ENCODE data around the gene TRIM71.
"Not testable (repeated sequence)": the region's sequence is repeated elsewhere in the genome, so short reads cannot be mapped to it uniquely, and the experiment has no call there.

TRIM71 gene

GRCh38 chr3:32817558-32818228 lies at the start of gene TRIM71:
Gene TRIM71 (plus strand): TSS chr3:32817997. CDS start chr3:32818081, 84 bp downstream.
- TF ChIP-seq CTCF (IDR thresholded peaks at IDR 0.05; ENCODE audit: low read depth, low read length, missing control alignments): no peak
- DNase-seq (ENCODE audit: low read depth): no peak
- peak within 1 kb of the TSS; percentile 24 for H3K4me3 ChIP-seq (ENCODE audit: low read depth, low read length)
- in situ Hi-C loops (cut with HindIII; ENCODE audit: low sequenced_read_pairs): no loop called here

GRCh38 chr3:32778389-32778788 lies 39.4 kb upstream of the TRIM71 start:
- no peak for TF ChIP-seq CTCF (IDR thresholded peaks at IDR 0.05; ENCODE audit: low read depth, low read length, missing control alignments)
- H3K4me3 ChIP-seq (ENCODE audit: low read depth, low read length): no peak overlapping the region
- no peak for DNase-seq (ENCODE audit: low read depth)
- in situ Hi-C loops (cut with HindIII; ENCODE audit: low sequenced_read_pairs): no loop called here

- no peak for TF ChIP-seq CTCF (IDR thresholded peaks at IDR 0.05; ENCODE audit: low read depth, low read length, missing control alignments)
- no peak for DNase-seq (ENCODE audit: low read depth)
- in situ Hi-C loops (cut with HindIII; ENCODE audit: low sequenced_read_pairs): no loop called here
- peak overlapping the region; percentile 54 for H3K4me3 ChIP-seq (ENCODE audit: low read depth, low read length)
Measured at GRCh38 chr3:32780071-32780734, 37.6 kb upstream of the TRIM71 start.

GRCh38 chr3:32780735-32781210 lies 37.0 kb upstream of the TRIM71 start:
- peak; percentile 19 for TF ChIP-seq CTCF (IDR thresholded peaks at IDR 0.05; ENCODE audit: low read depth, low read length, missing control alignments)

GRCh38 chr3:32781211-32781968 lies 36.4 kb upstream of the TRIM71 start:
- peak overlapping the region; percentile 54 for H3K4me3 ChIP-seq (ENCODE audit: low read depth, low read length)
- peak; percentile 29 for DNase-seq (ENCODE audit: low read depth)
- TF ChIP-seq CTCF (IDR thresholded peaks at IDR 0.05; ENCODE audit: low read depth, low read length, missing control alignments): peak; percentile 83
- in situ Hi-C loops (cut with HindIII; ENCODE audit: low sequenced_read_pairs): no loop called here

More at GRCh38 chr3:32780735-32781210, 37.0 kb upstream of the TRIM71 start:
- DNase-seq (ENCODE audit: low read depth): no peak
- in situ Hi-C loops (cut with HindIII; ENCODE audit: low sequenced_read_pairs): no loop called here
- H3K4me3 ChIP-seq (ENCODE audit: low read depth, low read length): peak overlapping the region; percentile 54

GRCh38 chr3:32781969-32782270 lies 35.9 kb upstream of the TRIM71 start:
- H3K4me3 ChIP-seq (ENCODE audit: low read depth, low read length): peak overlapping the region; percentile 54
- DNase-seq (ENCODE audit: low read depth); in situ Hi-C loops (cut with HindIII; ENCODE audit: low sequenced_read_pairs): not testable (repeated sequence)

Data from astrocyte of the cerebellum (primary cell).